Stimulated activated naive B cell treated with anti-CD40 and anti-IgM and Interleukin-4, amounts not matched to agents 10 μg/mL and 1 μg/mL and 100 μg/mL, for 72 hours (primary cell): ENCODE measurements around the gene ADA.
A peak's percentile ranks its signal among the peaks of the same experiment; 100 is the strongest.
"Not testable (repeated sequence)": the region's sequence is repeated elsewhere in the genome, so short reads cannot be mapped to it uniquely, and the experiment has no call there.

ENCODE experiments used
- ATAC-seq, 2 donors: fragments of 150-1000 bp; cut with Tn5 transposase; replicated peaks; 2 replicates each; pipeline ENCODE4 v1.10.0; 2021; ENCODE audit warnings: moderate library complexity in 1 of 2
- DNase-seq: peaks from one replicate; pipeline ENCODE4 v3.0.0; 2021
- H3K27ac Mint-ChIP-seq: one replicate; pipeline ENCODE4 v1.8.0; 2022; ENCODE audit warnings: mild to moderate bottlenecking, mixed read lengths
- H3K27me3 Mint-ChIP-seq, 2 donors: one replicate each; pipeline ENCODE4 v1.8.0; 2022; ENCODE audit warnings: mixed read lengths in 2 of 2
- H3K36me3 Mint-ChIP-seq, 2 donors: one replicate each; pipeline ENCODE4 v1.8.0; 2022; ENCODE audit warnings: mixed read lengths in 2 of 2, mild to moderate bottlenecking in 1 of 2
- H3K4me1 Mint-ChIP-seq, 2 donors: one replicate each; pipeline ENCODE4 v1.8.0; 2022; ENCODE audit warnings: mixed read lengths in 2 of 2, mild to moderate bottlenecking in 1 of 2
- H3K4me3 Mint-ChIP-seq, 2 donors: one replicate each; pipeline ENCODE4 v1.8.0; 2022; ENCODE audit warnings: mild to moderate bottlenecking in 2 of 2, mixed read lengths in 2 of 2, moderate library complexity in 1 of 2
- H3K9me3 Mint-ChIP-seq, 2 donors: one replicate each; pipeline ENCODE4 v1.8.0; 2022; ENCODE audit warnings: mixed read lengths in 2 of 2, mild to moderate bottlenecking in 1 of 2

The ADA gene

GRCh38 chr20:44660581-44660980 lies 9.1 kb upstream of the ADA start:
- H3K27ac Mint-ChIP-seq, result no peak overlapping the region
- ATAC-seq (peak; percentile 60 to 71), DNase-seq (no peak)
- H3K27me3 Mint-ChIP-seq, result no peaks in the 10 kb centered on the region
- no peaks in the 10 kb centered on the region for H3K36me3 Mint-ChIP-seq
- H3K4me3 Mint-ChIP-seq, result no peak overlapping the region
- H3K4me1 Mint-ChIP-seq, result peaks cover 15 to 44% of the 10 kb centered on the region in 2 donors
- peaks cover 0 to 5% of the 10 kb centered on the region in 2 donors for H3K9me3 Mint-ChIP-seq

- Mint-ChIP-seq H3K27ac (no peak overlapping the region), H3K4me1 (peaks cover 15 to 40% of the 10 kb centered on the region in 2 donors), H3K27me3 (no peaks in the 10 kb centered on the region), H3K36me3 (no peaks in the 10 kb centered on the region), H3K4me3 (no peak overlapping the region), H3K9me3 (peaks cover 0 to 5% of the 10 kb centered on the region in 2 donors)
- DNase-seq, result no peak
- ATAC-seq, result no peak
These were observed 8.4 kb upstream of the ADA start for GRCh38 chr20:44659931-44660330.

GRCh38 chr20:44658810-44659209 lies 7.3 kb upstream of the ADA start:
- Mint-ChIP-seq H3K36me3 (no peaks in the 10 kb centered on the region), H3K4me3 (no peak overlapping the region), H3K27ac (no peak overlapping the region), H3K27me3 (no peaks in the 10 kb centered on the region), H3K4me1 (peaks cover 8 to 29% of the 10 kb centered on the region in 2 donors), H3K9me3 (peaks cover 0 to 5% of the 10 kb centered on the region in 2 donors)
- DNase-seq (no peak), ATAC-seq (no peak)

- ATAC-seq, result no peak
- no peaks in the 10 kb centered on the region for H3K27me3 Mint-ChIP-seq
- no peak overlapping the region for H3K27ac Mint-ChIP-seq
- DNase-seq, result no peak
- peaks cover 2 to 5% of the 10 kb centered on the region in 2 donors for H3K9me3 Mint-ChIP-seq
- H3K36me3 Mint-ChIP-seq, result peaks cover 0 to 3% of the 10 kb centered on the region in 2 donors
- H3K4me3 Mint-ChIP-seq, result no peak overlapping the region
- peaks cover 13 to 31% of the 10 kb centered on the region in 2 donors for H3K4me1 Mint-ChIP-seq
These were observed 6.4 kb upstream of the ADA start for GRCh38 chr20:44657875-44658274.

GRCh38 chr20:44656448-44656847 lies 4.9 kb upstream of the ADA start:
- no peaks in the 10 kb centered on the region for H3K27me3 Mint-ChIP-seq
- H3K9me3 Mint-ChIP-seq, result peaks cover 2 to 5% of the 10 kb centered on the region in 2 donors
- H3K4me1 Mint-ChIP-seq, result peaks cover 15 to 19% of the 10 kb centered on the region in 2 donors
- no peak for DNase-seq
- no peak overlapping the region for H3K27ac Mint-ChIP-seq
- H3K36me3 Mint-ChIP-seq, result peaks cover 0 to 3% of the 10 kb centered on the region in 2 donors
- H3K4me3 Mint-ChIP-seq, result no peak overlapping the region
- no peak for ATAC-seq

GRCh38 chr20:44654210-44654609 lies 2.7 kb upstream of the ADA start:
- H3K36me3 Mint-ChIP-seq, H3K9me3 Mint-ChIP-seq, H3K4me3 Mint-ChIP-seq: not testable (repeated sequence)

GRCh38 chr20:44653546-44653945 lies 2.0 kb upstream of the ADA start:
- peaks cover 2 to 5% of the 10 kb centered on the region in 2 donors for H3K9me3 Mint-ChIP-seq
- peak overlapping the region in 1 of 2 donors; percentile 80 for H3K4me3 Mint-ChIP-seq
- H3K27me3 Mint-ChIP-seq, result no peaks in the 10 kb centered on the region
- peak overlapping the region; percentile 16 for H3K27ac Mint-ChIP-seq
- ATAC-seq, result no peak
- no peak for DNase-seq
- H3K36me3 Mint-ChIP-seq, result peaks cover 0 to 7% of the 10 kb centered on the region in 2 donors
- peaks cover 23 to 34% of the 10 kb centered on the region in 2 donors for H3K4me1 Mint-ChIP-seq

More at GRCh38 chr20:44654210-44654609, 2.7 kb upstream of the ADA start:
- not testable (repeated sequence) for ATAC-seq, H3K27ac Mint-ChIP-seq, H3K27me3 Mint-ChIP-seq, DNase-seq
- H3K4me1 Mint-ChIP-seq, result peaks cover 21 to 27% of the 10 kb centered on the region in 2 donors

- no peak for ATAC-seq
- peaks cover 5 to 12% of the 10 kb centered on the region in 2 donors for H3K36me3 Mint-ChIP-seq
- H3K4me3 Mint-ChIP-seq, result peak overlapping the region; percentile 80 to 85
- H3K9me3 Mint-ChIP-seq, result peaks cover 0 to 2% of the 10 kb centered on the region in 2 donors
- peak overlapping the region; percentile 86 for H3K27ac Mint-ChIP-seq
- DNase-seq, result no peak
- H3K4me1 Mint-ChIP-seq, result peaks cover 32 to 56% of the 10 kb centered on the region in 2 donors
- no peaks in the 10 kb centered on the region for H3K27me3 Mint-ChIP-seq
These were observed 140 bp downstream of the ADA start for GRCh38 chr20:44651434-44651683.

GRCh38 chr20:44650771-44651433 lies 597 bp downstream of the ADA start:
- H3K27ac Mint-ChIP-seq, result peak overlapping the region; percentile 86
- peaks cover 0 to 2% of the 10 kb centered on the region in 2 donors for H3K9me3 Mint-ChIP-seq
- peaks cover 5 to 13% of the 10 kb centered on the region in 2 donors for H3K36me3 Mint-ChIP-seq
- H3K27me3 Mint-ChIP-seq, result no peaks in the 10 kb centered on the region
- H3K4me3 Mint-ChIP-seq, result peak overlapping the region; percentile 80 to 85
- DNase-seq (no peak), ATAC-seq (peak; percentile 20 to 26)
- H3K4me1 Mint-ChIP-seq, result peaks cover 36 to 60% of the 10 kb centered on the region in 2 donors

- Mint-ChIP-seq H3K36me3 (peaks cover 5 to 13% of the 10 kb centered on the region in 2 donors), H3K27me3 (no peaks in the 10 kb centered on the region), H3K9me3 (peaks cover 0 to 2% of the 10 kb centered on the region in 2 donors), H3K27ac (peak overlapping the region; percentile 56), H3K4me1 (peaks cover 38 to 67% of the 10 kb centered on the region in 2 donors), H3K4me3 (peak overlapping the region; percentile 80 to 85)
- no peak for ATAC-seq
- DNase-seq, result no peak
These were observed 1.5 kb downstream of the ADA start for GRCh38 chr20:44649976-44650375.

- H3K4me1 Mint-ChIP-seq, result peaks cover 45 to 75% of the 10 kb centered on the region in 2 donors
- peaks cover 5 to 13% of the 10 kb centered on the region in 2 donors for H3K36me3 Mint-ChIP-seq
- peaks cover 0 to 2% of the 10 kb centered on the region in 2 donors for H3K9me3 Mint-ChIP-seq
- no peaks in the 10 kb centered on the region for H3K27me3 Mint-ChIP-seq
- H3K4me3 Mint-ChIP-seq, result peak overlapping the region; percentile 3 to 40
- no peak for ATAC-seq
- no peak overlapping the region for H3K27ac Mint-ChIP-seq
- no peak for DNase-seq
These were observed 2.4 kb downstream of the ADA start for GRCh38 chr20:44649126-44649525.

- ATAC-seq (no peak), DNase-seq (no peak)
- no peaks in the 10 kb centered on the region for H3K27me3 Mint-ChIP-seq
- no peak overlapping the region for H3K4me3 Mint-ChIP-seq
- H3K9me3 Mint-ChIP-seq, result peaks cover 0 to under 1% of the 10 kb centered on the region in 2 donors
- H3K36me3 Mint-ChIP-seq, result peaks cover 5 to 12% of the 10 kb centered on the region in 2 donors
- no peak overlapping the region for H3K27ac Mint-ChIP-seq
- H3K4me1 Mint-ChIP-seq, result peaks cover 47 to 79% of the 10 kb centered on the region in 2 donors
These were observed 2.9 kb downstream of the ADA start for GRCh38 chr20:44648579-44648978.

GRCh38 chr20:44648068-44648467 lies 3.4 kb downstream of the ADA start:
- ATAC-seq, result no peak
- no peak overlapping the region for H3K4me3 Mint-ChIP-seq
- no peaks in the 10 kb centered on the region for H3K27me3 Mint-ChIP-seq
- peaks cover 5 to 11% of the 10 kb centered on the region in 2 donors for H3K36me3 Mint-ChIP-seq
- no peak overlapping the region for H3K27ac Mint-ChIP-seq
- H3K9me3 Mint-ChIP-seq, result no peaks in the 10 kb centered on the region
- DNase-seq, result no peak
- H3K4me1 Mint-ChIP-seq, result peaks cover 46 to 79% of the 10 kb centered on the region in 2 donors

GRCh38 chr20:44646641-44647274 lies 4.7 kb downstream of the ADA start:
- ATAC-seq, result peak; percentile 74 to 76
- H3K36me3 Mint-ChIP-seq, result peaks cover 5 to 11% of the 10 kb centered on the region in 2 donors
- peak; percentile 40 for DNase-seq
- no peaks in the 10 kb centered on the region for H3K9me3 Mint-ChIP-seq
- H3K27me3 Mint-ChIP-seq, result no peaks in the 10 kb centered on the region
- H3K4me3 Mint-ChIP-seq, result peak overlapping the region; percentile 78 to 80
- H3K4me1 Mint-ChIP-seq, result peaks cover 54 to 90% of the 10 kb centered on the region in 2 donors
- H3K27ac Mint-ChIP-seq, result peak overlapping the region; percentile 93
